Measurements from ENCODE around the gene ADAMTSL4. TPM values are rescaled to one million over a fixed set of nuclear protein-coding genes. Genes with fewer than 3 reads are reported as not detected.
"Not testable (repeated sequence)": the region's sequence is repeated elsewhere in the genome, so short reads cannot be mapped to it uniquely, and the experiment has no call there.

Gene ADAMTSL4
- total RNA-seq, 4 donors from 2014 or later, result 10.1 to 15.9 (median 13.6) TPM

DNA sequence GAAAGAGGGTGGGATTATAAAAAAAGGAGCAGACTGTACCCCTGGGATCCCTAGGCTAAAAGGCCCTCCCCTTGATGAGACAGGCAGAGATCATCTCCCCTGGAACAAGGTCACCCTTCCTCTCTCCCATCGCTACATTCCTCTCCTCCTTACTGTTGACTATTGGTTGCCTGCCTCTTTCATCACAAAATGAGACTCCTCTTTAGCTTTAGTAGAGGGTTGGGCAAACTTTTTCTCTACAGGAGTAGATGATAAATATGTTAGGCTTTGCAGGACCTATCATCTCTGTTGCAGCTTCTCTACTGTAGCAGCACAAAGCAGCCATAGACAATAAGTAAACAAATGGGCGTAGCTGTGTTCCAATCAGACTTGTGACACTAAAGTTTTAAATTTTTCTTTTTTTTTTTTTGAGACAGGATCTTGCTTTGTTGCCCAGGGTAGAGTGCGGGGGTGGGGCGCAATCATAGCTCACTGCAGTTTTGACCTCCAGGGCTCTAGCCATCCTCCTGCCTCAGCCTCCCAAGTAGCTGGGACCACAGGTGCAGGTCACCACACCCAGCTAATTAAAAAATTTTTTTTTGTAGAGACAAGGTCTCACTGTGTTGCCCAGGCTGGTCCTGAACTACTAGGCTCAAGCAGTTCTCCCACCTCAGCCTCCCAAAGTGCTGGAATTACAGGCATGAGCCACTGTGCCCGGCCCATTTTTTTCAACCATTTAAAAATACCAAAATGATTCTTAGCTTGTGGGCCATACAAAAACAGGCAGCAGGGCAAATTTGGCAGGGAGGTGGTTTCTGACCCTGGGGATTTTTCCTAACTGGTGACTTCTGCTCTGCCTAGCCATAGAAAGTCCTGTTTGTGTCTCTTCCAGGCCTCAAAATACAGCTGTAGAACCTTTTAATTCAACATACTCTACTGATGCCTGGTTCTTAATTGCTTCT, 15.1 kb downstream of the ADAMTSL4 start:
- 52 to 65% methylated on average over 5 of the region's 5 CpGs for WGBS, 2 donors
- intact Hi-C loops (cut with DNase I; ENCODE audit: low total_unique reads), result no loop called here
- no peak overlapping the region for H3K4me3 ChIP-seq (ENCODE audit: low read depth, poor library complexity, severe bottlenecking)
- peak in 1 of 2 donors; percentile 39 for DNase-seq (ENCODE audit: low spot score in 2 of 2)
- TF ChIP-seq POLR2A (IDR thresholded peaks at IDR 0.05) (no peak), CTCF (IDR thresholded peaks at IDR 0.05) (no peak)

GRCh38 chr1:150565240-150565991, 16.2 kb downstream of the ADAMTSL4 start:
- intact Hi-C loops (cut with DNase I; ENCODE audit: low total_unique reads); H3K4me3 ChIP-seq (ENCODE audit: low read depth, poor library complexity, severe bottlenecking); DNase-seq (ENCODE audit: low spot score in 2 of 2): not testable (repeated sequence)
- 74 to 75% methylated on average over 14 of the region's 14 CpGs for WGBS, 2 donors

DNA sequence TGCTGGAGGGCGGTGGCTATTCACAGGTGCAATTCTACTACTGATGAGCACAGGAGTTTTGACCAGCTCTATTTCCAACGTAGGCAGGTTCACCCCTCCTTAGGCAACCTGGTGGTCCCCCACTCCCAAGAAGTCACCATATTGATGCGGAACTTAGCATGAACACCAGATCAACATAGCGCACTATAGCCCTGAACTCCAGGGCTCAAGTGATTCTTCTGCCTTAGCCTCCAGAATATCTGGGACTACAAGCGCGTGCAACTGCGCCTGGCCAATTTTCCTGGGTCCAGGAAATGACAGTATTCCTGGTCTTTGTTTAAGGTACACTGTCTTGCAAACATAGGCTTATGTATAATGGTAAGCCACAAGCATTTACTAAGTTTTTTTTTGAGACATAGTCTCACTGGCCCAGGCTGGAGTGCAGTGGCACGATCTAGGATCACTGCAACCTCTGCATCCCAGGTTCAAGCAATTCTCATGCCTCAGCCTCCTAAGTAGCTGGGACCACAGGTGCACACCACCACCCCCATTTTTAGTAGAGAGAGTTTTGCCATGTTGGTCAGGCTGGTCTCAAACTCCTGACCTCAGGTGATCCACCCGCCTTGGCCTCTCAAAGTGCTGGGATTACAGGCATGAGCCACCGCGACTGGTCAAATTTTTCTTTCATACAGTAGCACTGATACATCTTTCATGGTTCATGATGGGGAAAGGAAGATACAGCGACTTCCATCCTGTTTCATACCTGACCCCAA, 17.6 kb downstream of the ADAMTSL4 start:
- DNase-seq (ENCODE audit: low spot score in 2 of 2), result no peak
- TF ChIP-seq CTCF (IDR thresholded peaks at IDR 0.05), result no peak
- no peak for TF ChIP-seq POLR2A (IDR thresholded peaks at IDR 0.05)
- intact Hi-C loops (cut with DNase I; ENCODE audit: low total_unique reads), result no loop called here
- WGBS, 2 donors, result 84 to 85% methylated on average over 12 of the region's 12 CpGs
- no peak overlapping the region for H3K4me3 ChIP-seq (ENCODE audit: low read depth, poor library complexity, severe bottlenecking)

DNA sequence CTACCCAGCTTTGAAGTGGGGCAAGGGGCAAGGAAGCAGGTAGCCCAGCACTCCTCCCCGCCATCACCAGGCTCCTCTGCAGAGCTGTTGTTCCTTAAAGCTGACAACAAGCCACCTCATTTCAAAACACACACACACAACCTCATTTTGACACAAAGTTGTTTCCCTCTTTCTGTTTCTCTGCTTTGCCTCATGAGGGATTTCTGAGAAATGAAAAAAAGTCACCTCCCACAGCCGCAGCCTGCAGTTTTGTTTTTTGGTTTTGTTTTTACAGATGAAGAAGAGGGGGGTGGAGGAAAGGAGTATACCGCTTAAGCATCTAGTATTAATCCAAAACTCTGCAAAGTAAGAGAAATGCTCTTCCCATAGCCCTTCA, 18.1 kb downstream of the ADAMTSL4 start:
- WGBS, 2 donors, result 7 to 13% methylated on average over 3 of the region's 3 CpGs
- intact Hi-C loops (cut with DNase I; ENCODE audit: low total_unique reads), result no loop called here
- H3K4me3 ChIP-seq (ENCODE audit: low read depth, poor library complexity, severe bottlenecking), result no peak overlapping the region
- TF ChIP-seq CTCF (IDR thresholded peaks at IDR 0.05) (no peak), POLR2A (IDR thresholded peaks at IDR 0.05) (no peak)
- peak in 1 of 2 donors; percentile 28 for DNase-seq (ENCODE audit: low spot score in 2 of 2)

- TF ChIP-seq CTCF (IDR thresholded peaks at IDR 0.05), result no peak
- no peak for TF ChIP-seq POLR2A (IDR thresholded peaks at IDR 0.05)
- DNase-seq (ENCODE audit: low spot score in 2 of 2), result peak; percentile 97
- intact Hi-C loops (cut with DNase I; ENCODE audit: low total_unique reads), result no loop called here
- WGBS, 2 donors, result 4 to 9% methylated on average over 10 of the region's 10 CpGs
- no peak overlapping the region for H3K4me3 ChIP-seq (ENCODE audit: low read depth, poor library complexity, severe bottlenecking)
These were observed 18.7 kb downstream of the ADAMTSL4 start for GRCh38 chr1:150567717-150568593.

All from lower leg skin (tissue), 4 donors.